OCI-M2 (cell line): Measurements from ENCODE around the gene JADE2.
A peak's percentile ranks its signal among the peaks of the same experiment; 100 is the strongest.
"Not testable (repeated sequence)": the region's sequence is repeated elsewhere in the genome, so short reads cannot be mapped to it uniquely, and the experiment has no call there.

ENCODE experiments used
- DNase-seq: peaks from one replicate; lab custom pipeline; 2025; ENCODE audit not compliant: unreplicated experiment; lab: John Stamatoyannopoulos, UW

Gene JADE2

DNA sequence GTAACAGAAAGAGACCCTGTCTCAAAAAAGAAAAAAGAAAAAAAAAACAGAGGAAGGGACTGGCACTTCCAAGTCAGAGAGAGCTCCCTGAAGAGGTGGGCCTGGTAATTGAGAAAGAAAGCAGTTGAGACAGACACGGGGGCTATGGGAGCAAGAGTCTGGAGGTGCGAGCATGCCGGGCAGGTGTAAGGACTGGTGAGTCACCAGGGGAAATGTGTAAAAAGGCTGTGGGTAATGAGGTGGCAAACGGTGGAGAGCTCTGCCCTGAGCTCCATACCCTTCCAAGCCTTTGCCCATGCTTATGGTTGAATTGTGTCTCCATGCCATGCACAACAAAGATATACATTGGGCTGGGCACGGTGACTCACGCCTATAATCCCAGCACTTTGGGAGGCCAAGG is 18.0 kb upstream of the JADE2 start:
- no peak for DNase-seq

DNA sequence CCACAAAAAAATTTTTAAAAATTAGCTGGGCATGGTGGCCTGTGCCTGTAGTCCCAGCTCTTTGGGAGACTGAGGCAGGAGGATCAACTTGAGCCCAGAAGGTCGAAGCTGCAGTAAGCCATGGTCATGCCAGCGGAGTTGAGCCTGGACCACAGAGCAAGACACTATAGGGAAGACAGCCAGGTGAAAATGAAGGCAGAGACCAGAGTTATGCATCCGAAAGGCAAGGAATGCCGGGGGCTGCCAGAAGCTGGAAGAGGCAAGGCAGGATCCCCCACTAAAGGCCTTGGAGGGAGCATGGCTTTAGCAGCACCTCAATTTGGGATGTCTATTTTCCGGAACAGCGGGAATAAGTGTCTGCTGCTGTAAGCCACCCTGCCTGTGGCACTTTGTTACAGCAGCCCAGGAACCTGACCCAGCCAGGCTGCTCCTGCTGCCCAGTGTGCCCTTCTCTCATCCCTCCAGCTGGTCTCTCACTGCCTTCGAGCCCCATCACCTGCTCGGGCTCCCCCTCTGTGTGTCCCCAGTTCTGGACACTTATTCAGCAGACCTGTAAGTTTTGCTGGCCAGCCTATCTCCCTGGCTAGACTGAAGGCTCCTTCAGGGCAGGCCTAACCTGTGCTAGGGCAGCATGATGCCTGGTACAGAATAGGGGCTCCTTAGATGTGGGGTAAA is 16.8 kb upstream of the JADE2 start:
- DNase-seq, result no peak

DNA sequence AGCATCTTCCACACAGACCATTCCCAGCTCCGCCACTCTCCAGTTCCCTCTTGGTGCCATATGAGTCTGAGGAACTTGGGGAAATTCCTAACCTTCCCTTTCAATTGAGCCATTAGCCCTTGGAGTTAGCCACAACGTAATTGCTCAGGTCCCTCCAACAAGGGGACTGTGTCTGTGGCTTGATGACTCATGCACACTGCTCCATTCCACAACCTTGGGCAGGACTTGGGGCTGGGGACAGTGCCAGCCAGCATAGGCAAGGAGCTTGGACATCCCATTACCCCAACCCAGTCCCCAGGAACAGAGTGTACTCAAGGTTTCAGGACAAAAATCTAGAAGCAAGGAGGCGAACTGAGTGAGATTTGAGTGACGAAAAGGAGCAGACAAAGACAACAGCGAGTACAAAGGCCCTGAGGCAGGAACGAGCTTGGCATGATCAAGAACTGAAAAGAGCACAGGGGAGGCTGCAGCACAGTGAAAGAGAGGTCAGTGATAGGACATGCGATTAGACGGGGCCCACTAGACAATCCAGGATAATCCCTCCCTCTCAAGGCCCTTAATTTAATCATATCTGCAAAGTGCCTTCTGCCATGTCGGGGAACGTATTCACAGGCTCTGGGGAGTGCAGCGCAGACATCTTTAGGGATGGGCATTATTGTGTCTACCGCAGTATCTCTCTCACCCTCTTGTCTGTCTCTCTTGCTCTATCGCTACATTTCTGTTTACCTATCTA is 16.0 kb upstream of the JADE2 start:
- DNase-seq, result no peak

DNA sequence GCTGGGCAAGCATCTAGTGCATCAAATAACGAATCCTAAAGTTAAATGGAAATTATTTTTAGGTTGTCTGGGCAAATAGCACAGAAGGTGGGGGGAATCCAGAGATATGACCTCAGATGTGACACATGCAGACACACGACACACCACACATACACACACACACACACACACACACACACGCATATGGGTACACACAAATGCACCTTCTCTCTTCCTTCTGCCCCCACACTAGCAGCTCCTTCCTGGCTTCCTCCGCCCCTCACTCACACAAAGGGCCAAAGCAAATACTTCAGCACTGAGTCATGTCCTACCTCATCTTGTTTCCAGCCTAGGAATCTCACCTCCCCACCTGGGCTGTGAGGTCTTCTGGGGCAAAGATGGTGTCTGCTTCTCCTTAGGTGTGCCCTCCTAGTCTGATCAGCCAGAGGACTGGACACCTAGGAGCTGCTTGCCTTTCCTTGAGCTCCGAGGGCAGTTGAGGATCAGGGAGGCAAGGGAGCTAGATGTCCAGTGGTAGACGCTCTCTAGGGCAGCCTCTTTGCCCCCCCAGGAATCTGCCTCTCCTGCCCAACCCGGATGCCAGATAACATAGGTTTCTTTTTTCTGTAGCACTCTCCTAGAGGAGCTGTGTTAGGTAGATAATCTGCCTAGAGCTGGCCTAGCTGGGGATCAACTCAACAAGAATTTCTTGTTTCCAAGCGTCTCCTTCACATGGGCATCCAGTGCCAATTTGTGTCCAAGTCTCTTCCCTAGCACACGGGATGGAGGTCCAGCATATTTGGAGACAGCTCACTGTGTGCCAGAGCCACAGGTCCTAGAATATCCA is 14.3 kb upstream of the JADE2 start:
- DNase-seq, result no peak

DNA sequence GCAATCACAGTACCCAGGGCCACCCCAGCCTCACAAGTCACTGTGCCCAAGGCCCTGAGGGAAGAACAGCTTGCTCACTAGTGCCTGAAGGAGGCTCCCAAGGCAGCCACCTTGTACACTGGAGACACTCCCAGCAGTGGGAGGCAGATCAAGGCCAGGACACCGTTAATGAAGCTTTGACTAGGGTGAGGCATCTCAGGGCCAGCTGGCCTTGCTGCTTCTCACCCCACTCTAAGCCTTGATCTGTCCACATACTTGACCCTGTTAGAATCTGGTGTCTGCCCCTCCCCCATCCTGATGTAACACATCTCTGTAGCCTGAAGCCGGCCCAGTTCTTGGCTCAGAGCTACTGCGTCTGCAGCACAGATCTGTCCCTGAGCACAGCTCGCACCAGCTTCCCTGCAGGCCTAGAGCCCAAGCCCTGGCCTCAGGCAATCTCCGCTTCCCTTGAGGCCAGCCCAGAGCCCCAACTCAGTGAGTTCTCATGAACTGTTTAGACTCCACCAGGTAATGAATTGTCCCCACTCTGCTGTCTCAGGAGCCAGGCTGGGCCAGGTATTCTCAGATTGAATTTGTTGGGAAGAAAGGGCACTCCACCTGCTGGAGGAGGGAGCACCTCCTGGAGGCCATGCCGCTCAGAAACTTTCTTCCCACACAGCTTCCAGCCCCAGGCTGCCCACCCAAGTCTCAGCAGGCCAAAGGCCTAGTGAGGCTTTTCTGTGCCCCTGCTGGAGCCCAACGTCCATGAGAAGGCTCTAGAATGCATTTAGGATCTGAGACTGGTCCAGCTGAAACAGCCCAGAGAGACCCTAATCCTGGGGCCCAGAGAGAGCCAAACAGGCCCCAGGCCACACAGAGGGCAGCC is 13.4 kb upstream of the JADE2 start:
- DNase-seq, result no peak

DNA sequence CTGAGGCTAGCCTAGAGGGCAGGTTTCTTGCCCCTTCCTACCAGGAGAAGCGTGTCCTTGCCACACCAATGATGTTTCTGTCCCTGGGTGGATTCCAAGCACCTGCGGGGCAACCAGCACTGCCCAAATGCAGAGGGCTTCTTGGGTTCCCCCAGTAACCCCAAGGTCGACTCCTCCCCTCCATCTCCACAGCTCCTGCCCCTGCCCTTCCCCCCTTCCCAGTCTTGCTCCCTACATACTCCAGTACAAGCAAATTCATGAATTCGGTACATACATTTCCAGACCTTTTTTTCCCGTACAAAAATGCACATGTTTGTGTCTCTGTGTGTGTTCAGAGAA is 12.8 kb upstream of the JADE2 start:
- DNase-seq, result no peak

DNA sequence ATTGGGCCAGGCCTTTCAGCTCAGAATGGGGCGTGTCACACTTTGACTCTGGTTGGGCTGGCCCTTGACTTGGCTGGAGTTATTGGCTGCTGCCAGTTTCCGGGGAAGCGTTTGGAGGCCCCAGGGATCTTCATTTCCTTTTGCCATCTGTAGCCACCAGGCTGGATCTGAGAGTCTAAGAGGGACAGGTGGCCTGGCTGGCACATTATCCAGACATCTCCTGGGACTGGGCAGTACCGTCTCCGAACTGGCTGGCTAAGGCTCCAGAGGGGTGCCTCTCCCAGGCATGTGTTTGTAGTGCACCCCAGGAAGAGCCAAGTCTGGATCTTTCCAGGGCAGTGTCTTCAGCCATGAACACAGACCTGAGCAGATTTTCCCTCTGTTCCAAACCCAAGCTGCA is 9.7 kb upstream of the JADE2 start:
- no peak for DNase-seq

DNA sequence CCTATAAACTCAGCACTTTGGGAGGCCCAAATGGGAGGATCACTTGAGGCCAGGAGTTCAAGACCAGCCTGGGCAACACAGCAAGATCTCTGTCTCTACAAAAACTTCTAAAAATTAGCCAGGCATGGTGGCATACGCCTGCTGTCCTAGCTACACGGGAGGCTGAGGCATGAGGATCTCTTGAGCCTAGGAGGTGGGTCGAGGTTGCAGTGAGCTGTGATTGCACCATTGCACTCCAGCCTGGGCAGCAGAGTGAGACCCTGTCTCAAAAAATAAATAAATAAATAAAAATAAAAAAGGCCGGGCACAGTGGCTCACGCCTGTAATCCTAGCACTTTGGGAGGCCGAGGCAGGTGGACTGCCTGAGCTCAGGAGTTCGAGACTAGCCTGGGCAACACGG is 8.5 kb upstream of the JADE2 start:
- DNase-seq, result not testable (repeated sequence)

DNA sequence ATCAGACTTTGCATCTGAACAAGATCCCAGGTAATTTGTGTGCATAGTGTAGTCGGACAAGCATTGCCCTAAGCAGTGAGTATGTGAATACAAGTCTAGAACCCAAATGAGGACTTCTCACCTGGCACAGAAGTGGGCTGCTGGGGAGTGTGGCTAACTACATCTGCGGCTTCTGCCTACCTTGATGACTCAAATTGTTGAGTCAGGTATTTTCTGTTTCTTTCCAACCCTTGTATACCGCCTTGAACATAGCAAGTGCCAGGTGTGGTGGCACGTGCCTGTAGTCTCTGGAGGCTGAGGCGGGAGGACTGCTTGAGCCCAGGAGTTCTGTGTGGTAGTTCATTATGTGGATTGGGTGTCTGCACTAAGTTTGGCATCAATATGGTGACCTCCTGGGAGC is 7.9 kb upstream of the JADE2 start:
- DNase-seq, result no peak

DNA sequence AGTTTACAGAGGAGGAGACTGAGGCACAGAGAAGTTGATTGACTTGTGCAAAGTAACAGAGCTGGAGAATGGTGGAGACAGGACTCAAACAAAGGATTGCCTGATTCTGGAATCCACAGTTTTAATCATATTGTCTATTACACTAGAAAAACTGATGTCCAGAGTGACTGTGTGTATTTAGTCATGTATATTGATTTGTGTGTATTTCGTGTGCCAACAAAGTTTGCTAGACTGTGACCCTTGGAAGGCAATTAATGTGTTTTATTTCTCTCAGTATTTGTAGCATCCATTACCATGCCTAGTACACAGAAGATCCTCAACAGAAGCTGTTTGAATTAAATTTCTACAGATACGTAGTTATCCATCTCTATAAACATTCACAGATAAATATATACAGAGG is 5.5 kb upstream of the JADE2 start:
- no peak for DNase-seq

DNA sequence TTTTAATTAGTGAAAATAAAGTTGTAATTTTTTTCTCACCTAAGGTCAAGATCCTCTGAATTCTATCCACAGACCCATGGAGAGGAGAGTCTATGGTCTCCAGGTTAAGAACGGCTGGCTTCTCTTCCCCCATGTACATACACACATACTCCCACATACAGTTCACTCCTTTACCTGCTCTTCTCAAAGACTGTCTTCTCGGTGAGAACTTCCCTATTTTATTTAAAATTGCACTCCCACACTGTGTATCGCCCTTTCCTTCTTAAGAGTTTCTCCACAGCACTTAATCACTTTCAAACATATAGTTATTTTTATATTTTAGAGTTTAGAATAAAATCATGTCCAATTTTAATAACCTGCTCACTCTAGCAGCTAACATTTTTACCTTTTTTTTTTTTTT is 3.6 kb upstream of the JADE2 start:
- no peak for DNase-seq

DNA sequence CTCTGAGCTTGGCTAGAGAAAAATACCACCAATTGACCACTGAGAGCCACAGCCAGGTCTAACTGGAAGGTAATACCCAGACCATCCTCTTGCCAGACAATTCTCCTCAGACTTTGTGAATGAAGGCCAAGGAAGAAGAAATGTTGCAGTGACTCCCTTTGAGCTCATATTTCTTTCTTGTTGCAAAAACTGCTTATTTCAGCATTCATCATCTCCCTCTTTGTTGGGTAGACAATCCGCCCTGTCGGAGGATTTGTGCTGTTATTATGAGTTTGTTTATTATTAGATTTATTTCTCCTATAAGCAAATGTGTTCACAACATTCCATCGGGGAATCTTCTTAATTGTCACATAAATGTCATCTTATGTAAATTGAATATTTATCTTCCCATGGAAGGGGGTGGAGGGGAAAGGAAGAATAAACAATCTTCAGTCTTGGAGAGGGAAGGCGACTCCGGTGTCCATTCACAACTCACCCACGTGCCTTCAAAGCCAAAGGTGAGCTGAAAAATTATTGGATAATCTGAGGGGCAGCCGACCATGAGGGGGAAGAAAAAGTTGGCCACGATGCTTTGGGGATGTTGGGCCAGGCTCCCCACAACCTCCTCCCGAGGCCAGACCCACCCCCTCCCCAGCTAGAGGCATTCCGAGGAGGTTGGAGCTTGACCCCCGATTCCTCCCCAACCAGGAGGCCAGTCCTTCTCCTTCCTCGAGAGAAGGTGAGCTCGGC is 1.8 kb upstream of the JADE2 start:
- no peak for DNase-seq

DNA sequence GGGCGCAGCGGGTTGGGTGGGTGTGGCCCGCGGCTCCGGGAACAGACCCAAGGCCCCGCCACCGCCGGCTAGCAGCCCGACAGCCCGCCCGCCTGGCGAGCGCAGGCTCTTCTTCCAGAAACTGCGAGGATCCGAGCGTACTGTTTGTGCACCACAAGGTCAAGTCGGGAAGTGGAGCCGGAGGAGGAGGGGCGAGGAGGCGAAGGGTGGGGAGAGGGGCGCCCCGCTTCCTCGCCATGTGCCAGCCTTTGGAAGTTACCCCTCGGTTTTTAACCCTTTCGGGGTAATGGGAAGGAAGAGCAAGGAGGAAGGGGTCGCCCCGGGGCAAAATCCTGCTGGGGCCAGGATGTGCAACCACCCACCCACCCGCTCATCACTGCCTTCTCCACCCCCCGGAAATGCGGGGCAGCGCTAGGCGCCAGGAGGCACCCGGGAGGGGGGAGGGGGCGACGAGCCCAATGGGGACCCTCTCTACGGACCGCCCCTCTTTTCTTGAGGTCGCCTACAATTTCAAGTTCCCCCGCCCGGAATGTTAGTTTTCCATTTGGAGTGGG is 1.1 kb upstream of the JADE2 start:
- DNase-seq, result no peak

DNA sequence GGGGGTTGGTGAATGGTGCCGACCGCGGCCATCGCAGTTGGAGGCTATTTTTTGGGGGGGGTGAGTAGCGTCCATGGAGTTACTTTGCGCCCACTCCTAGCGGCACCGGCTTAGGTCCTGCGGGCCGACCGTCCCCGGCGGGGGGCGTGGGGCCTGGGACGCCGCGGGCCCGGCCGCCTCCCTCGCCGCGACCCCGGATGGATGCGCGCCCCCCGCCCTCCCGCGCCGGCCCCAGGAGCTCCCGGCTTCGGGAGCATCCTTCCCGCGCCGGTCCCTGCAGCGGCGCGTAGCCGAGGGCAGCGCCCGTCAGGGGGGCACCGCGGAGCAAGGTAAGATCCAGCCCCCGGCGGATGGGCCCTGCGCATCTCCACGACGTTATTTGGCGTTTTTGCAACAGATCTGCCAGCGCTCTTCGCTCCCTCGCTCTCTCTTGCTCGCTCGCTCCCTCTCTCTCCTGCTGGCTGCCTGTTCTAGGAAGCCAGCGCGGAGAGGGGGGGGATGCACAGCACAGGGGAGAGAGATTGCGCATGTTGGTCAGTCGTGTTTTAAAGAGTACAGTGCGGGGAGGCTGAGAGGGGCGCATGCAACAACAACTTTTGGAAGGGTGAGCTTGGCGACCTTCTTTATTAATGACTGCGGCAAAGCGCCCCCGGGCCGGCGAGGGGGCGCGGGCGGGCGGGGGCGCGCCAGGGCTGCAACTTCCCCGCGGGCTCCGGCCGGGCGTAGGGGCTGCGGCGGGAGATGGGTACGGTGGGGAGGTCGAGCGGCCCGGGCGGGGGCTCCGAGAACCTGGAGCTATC is 413 bp downstream of the JADE2 start:
- no peak for DNase-seq

DNA sequence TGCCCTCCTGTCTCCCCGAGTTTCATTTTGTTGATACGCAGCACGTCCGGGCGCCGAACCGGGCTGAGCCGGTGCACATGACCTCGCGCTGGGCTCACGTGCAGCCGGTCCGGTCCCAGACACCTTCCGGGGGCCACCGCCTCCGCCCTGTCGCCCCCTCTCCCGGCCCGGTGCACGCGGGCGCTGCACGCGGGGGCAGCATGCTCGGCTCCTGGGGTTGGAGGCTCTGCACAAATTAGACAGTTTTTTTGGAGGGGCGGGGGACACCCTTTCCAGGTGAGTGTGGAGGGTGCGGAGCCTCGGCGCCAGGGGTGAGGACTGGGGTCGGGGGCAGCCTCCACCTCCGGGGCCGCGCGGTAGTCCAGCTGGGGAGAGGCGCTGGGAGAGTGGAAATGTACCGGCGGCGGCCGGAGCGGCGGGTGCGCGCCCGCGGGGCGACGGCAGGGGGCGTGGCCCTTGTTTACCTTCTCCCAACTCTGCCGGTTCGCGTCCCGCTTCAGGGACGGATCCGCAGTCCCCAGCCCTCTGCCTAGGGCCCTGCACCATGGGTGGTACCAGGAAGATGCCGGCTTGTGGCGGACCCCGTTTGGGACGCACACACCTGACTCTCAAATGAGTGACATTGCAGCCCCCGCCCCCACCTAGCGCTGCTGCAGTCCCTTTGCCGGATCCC is 1.1 kb downstream of the JADE2 start:
- DNase-seq, result no peak

DNA sequence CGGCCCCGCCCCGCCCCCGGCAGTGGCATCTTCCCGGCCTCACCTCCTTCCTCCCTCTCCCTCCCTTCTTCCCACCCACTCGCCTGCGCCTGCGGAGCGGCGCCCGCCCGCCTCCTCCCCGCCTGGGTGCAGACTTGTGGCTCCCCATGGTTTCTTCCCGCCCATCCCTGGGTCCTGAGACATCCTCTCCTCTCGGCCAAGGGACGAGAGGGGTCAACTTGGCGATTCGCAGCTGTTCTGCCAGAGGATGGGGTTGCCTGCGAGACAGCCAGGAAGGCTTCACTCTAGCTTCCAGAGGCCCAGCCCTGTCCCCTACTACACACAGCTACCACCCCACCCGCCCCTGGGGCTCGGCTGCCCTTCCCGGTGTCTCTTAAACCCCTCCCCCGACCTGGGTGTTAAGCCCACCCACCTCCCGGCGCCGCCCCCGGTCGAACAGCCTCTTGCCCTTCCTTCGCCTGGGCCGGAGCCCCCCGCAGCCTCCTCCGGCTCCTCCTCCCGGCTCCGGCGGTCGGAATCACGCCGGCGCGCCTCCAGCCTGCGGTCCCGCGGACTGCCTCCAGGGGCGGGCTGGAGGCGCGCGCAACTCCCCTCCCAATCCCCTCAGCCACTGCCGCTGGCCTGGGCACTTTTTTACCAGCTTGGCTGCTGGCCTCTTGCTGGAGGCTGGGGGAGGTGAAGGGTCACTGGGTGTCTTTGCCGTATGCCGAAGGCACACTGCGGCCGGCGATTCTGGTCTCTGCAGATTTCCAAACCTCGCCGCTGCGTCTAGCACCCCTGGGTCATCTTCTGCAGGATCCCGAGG is 1.9 kb downstream of the JADE2 start:
- peak; percentile 81 for DNase-seq

DNA sequence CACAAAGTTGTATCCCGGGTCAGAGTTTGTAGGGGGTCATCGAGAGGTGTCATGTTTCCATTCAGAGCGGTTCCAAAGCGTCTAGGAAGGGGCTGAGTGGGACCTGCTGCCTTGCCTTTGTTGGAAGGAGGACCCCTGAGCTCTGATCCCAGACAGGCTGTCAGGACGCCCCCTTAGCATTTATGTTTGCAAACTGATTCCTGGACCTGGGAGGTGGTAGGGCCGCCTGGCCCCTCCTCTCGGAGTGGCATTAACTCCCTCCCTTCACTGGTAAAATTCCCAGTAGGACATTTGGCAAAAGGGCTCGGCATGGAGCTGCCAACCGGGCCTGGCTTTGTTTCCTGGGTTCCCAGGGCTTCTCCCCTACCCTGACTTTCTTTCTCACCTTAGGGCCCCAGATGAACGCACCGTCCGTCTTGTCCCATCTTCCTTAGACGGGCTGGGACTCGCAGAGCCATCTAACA is 2.5 kb downstream of the JADE2 start:
- no peak for DNase-seq

DNA sequence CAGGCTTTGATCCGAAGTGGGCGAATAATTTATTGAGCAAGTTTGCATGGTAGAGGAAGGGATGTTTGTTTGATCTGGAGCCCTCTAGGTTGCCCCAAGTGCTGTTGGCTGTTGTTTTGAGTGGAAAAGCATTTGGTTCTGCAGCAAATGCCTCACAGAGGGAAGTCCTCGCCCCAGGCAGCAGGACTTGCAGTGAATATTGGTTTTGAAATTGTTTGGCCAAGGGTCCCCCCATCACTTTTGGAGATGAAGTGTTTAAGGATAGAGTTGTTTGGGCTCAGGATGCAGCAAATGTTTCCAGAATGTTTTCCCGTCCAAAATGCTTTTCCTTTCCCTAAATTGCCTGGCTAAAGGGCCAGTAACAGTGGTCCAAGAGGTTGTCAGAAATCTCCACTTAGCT is 3.1 kb downstream of the JADE2 start:
- DNase-seq, result no peak
